ENCODE data around the gene THOP1. TPM values are rescaled to one million over a fixed set of nuclear protein-coding genes. Genes with fewer than 3 reads are reported as not detected.

The THOP1 gene
- polyA plus RNA-seq, 10 donors: 34.6 to 54.8 (median 42.9) TPM

DNA sequence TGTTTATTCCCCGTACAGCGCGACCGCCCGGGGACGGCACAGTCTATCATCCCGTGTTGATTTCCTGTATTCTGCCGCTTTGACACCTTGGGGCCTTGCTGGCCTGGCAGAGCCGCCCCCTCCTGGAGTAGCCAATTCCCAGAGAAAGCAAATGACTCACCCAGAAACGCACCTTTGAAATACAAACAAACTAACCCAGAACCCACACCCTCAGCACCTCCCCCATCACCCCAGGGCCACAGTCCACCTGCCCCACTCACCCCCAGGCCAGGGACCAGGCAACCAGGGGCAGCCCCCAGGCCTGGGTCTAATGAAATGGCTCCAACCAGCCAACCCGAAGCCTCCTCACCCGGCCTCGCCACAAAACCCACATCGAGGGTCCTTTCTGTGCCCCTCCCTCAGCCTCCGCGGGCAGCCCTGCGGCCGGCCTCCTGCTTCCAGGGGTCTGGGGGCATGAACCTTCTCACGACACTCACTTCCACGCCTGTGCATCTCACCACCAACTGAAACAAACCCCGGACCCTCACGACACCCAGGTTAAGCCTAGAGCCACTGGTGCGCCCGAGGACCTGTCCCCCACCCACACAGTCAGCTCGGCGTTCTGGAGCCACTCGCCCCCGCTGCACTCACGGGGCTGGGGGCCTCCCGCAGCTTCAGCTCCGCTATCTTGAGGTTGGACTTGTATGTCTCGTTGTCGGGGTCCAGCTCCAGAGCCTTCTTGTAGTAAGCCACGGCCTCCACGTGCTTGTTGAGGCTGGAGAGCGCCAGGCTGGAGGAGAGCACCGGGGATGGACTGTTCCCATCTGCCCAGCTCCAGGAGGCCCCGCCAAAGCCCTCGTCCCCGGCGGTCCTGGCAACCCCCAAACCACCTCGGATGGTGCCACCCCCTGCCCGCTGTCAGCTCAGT lies 23.2 kb upstream of the THOP1 start:
- no peak for DNase-seq

DNA sequence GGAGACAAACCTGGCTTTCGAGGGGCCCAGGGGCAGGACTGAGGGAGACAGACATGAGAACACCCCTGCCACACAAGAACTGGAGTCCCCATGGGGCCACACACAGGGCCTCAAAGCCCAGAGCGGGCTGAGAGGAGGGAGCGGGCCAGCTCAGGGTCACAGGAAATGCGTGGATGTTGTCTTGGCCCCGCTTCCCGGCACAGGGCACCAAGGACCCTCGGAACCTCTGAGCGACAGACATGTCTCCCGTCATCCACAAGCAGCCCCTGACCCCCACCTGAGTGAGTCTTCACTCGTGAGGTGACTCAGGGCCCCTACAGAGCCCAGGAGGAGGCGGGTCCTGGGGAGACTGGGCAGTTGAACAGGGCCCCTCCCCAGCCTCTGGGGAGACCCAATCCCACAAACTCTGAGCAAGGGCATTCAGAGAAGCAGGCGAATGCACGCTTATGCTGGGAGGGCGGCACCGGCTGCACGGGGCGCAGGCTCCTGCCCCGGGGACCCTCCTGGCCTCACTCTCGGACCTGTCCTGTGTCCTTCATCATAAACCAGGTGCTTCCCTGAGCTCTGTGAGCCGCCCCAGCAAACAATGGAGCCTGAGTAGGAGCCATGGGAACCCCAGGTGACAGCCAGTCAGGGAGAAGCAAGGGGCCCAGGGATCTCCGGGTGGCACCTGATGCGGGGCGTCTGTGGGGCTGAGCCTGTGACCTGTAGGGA lies 22.4 kb upstream of the THOP1 start:
- no peak for DNase-seq

GRCh38 chr19:2763687-2764086 lies 21.6 kb upstream of the THOP1 start:
- DNase-seq: no peak

- no peak for DNase-seq
These were observed 20.4 kb upstream of the THOP1 start for GRCh38 chr19:2764945-2765344.

- no peak for DNase-seq
These were observed 19.9 kb upstream of the THOP1 start for GRCh38 chr19:2765376-2765775.

DNA sequence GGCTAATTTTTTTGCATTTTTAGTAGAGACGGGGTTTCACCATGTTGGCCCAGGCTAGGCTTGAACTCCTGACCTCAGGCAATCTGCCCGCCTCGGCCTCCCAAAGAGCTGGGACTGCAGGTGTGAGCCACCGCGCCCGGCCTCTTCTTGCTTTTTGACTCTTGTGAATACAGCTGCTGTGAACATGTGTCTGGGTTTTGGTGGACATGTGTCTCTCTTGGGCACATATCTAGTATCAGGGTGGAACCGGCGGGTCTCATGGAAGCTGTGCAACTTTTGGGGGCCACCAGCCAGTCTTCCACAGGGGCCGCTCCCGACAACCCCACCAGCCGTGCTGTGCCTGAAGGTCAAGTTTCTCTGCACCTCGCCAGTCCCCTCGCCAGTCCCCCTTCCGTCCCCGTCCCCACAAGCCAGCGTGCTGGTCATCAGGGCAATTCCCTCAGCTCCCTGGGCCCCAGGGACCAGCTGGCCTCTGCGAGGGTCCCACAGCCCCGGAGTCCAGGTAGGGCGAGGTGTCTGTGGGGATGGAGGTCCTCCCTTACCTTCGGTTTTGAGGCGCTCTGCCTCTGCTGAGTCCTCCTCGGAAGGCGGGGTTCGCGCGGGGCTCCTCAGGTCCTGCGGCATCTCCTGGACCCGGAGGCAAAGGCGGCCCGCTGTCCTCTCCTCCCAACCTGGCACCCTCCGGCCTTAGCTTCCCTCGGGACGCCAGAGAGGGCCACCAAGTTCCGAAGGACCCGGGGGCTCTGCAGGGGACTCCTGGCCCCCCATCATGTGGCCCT lies 18.5 kb upstream of the THOP1 start:
- no peak for DNase-seq

- DNase-seq: no peak
These were observed 17.6 kb upstream of the THOP1 start for GRCh38 chr19:2767688-2768087.

DNA sequence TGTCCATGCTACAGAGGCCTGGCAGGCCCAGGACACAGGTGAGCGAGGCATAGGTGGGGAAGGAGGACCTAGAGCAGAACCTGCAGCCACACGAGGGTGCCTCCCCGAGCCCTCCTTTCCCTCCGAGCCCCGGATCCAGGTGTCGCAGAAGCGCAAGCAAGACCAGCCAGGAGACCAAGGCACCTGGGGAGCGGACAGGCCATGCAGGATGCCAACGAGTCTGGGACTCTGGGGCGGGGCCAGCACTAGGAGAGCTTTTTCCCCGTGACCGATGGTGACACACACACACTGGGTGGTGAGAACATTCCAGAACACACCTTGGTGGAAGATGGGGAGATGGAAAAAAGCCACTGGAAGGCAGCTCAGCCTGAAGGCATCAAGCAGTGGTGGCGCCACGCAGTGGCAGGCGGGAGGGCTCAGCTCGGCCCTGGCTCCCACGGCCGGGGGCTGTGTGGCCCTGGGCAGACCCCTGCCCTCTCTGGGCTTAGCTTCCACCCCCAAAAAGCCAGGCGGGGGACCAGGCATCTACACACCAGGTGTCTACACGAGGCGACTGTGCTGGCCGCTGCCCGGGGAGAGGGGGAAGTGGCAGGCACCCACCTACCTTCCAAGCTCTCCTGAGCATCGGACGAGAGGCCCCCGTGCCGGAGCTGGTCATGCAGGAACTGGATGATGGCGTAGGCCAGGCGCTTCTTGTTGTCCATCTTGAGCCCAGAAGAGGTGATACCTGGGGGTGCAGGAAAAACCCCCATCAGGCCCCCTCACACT lies 16.8 kb upstream of the THOP1 start:
- DNase-seq: no peak

GRCh38 chr19:2769218-2769617 lies 16.1 kb upstream of the THOP1 start:
- no peak for DNase-seq

DNA sequence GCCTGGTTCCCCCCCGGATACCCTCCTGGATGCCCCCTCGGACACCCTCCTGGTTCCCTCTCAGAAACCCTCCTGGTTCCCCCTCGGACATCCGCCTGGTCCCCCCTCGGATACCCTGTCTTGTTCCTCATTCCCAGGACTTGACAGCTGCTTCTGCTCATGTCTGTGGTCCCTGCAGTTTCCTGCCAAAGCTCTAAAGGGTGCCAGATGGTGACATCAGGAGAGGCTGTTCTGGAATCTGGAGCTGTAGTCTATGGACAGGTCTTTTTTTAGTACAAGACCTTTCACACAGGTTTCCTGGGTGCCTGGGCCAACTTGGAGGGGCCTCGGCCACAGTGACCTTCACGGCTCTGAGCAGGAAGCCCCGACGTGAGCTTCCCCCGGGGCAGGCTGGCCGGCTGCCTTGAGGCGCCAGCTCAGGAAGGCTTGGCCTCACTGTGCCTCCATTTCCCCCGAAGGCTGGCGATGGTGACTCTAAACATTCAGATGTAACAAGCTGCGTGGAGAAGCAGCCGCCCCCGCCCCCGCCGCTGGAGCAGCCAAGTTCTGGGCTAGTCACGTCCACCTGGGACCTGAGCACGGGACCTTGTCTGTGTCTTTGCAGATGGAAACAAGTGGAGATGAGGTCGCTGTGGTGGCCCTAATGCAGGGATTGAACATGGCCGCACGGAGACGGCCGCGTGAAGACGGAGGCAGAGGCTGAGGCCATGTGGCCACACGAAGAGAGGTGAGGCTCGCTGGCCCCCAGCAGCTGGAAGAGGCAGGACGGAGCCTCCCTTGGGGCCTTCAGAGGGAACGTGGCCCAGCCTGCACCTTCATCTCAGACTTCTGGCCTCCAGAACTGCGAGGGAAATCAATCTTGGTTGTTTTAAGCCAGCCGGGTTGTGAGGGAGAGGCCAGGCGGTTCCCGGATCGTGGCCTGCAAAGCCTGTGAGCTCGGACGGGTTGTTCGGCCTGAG lies 15.0 kb upstream of the THOP1 start:
- peak; percentile 78 to 84 (median 82) for DNase-seq

GRCh38 chr19:2771786-2772674 lies 13.3 kb upstream of the THOP1 start:
- DNase-seq: peak; percentile 42 to 64 (median 59)

GRCh38 chr19:2774083-2774679 lies 11.1 kb upstream of the THOP1 start:
- no peak for DNase-seq

- DNase-seq: no peak
These were observed 10.2 kb upstream of the THOP1 start for GRCh38 chr19:2774953-2775555.

DNA sequence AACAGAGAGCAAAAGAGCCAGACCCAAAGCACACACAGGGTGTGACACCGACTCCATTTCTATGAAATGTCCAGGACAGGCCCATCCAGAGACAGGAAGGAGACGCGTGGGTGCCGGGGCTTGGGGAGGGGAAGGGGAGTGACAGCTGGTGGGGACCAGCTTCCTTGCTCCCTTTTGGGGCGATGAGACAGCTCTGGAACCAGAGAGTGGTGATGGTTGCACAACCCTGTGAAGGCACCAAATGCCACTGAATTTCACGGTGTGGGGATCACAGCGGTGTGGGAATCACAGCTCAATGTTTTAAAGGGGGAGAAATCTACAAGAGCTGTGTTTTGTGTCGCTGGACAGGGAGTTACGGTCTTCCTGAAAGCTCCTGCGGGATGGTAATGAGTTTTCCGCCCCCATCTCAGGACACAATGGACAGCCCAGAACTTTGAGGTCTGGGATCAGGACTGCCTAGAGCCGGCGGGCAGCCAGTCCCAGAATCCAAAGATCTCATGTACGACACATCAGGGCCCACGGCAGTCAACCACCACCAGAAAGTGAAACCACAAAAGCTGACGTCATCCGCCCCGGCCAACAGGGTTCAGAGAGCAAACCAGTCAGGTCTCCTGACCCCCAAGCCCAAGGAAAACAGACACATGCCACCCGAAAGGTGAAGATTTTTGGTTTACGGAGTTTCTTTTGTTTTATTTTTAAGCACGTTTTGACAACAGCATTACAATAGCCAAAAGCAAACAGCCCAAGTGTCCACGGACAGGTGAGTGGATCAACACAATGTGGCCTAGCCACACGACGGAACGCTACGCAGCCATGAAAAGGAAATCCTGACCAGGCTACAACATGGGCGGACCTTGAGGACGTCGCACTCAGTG lies 9.5 kb upstream of the THOP1 start:
- DNase-seq: peak in 2 of 3 donors; percentile 14 to 38

GRCh38 chr19:2777952-2778683 lies 7.2 kb upstream of the THOP1 start:
- DNase-seq: peak in 2 of 3 donors; percentile 30 to 51

GRCh38 chr19:2779121-2779740 lies 6.1 kb upstream of the THOP1 start:
- no peak for DNase-seq

Data from muscle of back (tissue), 11 donors.